ENCODE results near the gene SLN. TPM values are rescaled to one million over a fixed set of nuclear protein-coding genes. Genes with fewer than 3 reads are reported as not detected.

Gene SLN
- total RNA-seq, 1 donor, result not detected

GRCh38 chr11:107666911-107667613, 44.8 kb downstream of the SLN start:
- TF ChIP-seq CTCF (IDR thresholded peaks at IDR 0.05; ENCODE audit: insufficient read depth, low read depth, low read length), result no peak
- no peak overlapping the region for H3K4me3 ChIP-seq (ENCODE audit: low read depth, low read length)
- DNase-seq (ENCODE audit: low read depth), result no peak

- H3K4me3 ChIP-seq (ENCODE audit: low read depth, low read length), result no peak overlapping the region
- TF ChIP-seq CTCF (IDR thresholded peaks at IDR 0.05; ENCODE audit: insufficient read depth, low read depth, low read length), result no peak
- DNase-seq (ENCODE audit: low read depth), result no peak
Observed at GRCh38 chr11:107665018-107665417, 46.8 kb downstream of the SLN start.

GRCh38 chr11:107661656-107662055, 50.2 kb downstream of the SLN start:
- no peak overlapping the region for H3K4me3 ChIP-seq (ENCODE audit: low read depth, low read length)
- TF ChIP-seq CTCF (IDR thresholded peaks at IDR 0.05; ENCODE audit: insufficient read depth, low read depth, low read length), result no peak
- no peak for DNase-seq (ENCODE audit: low read depth)

- TF ChIP-seq CTCF (IDR thresholded peaks at IDR 0.05; ENCODE audit: insufficient read depth, low read depth, low read length), result no peak
- H3K4me3 ChIP-seq (ENCODE audit: low read depth, low read length), result no peak overlapping the region
- no peak for DNase-seq (ENCODE audit: low read depth)
Observed at GRCh38 chr11:107660066-107660465, 51.8 kb downstream of the SLN start.

- no peak for DNase-seq (ENCODE audit: low read depth)
- no peak overlapping the region for H3K4me3 ChIP-seq (ENCODE audit: low read depth, low read length)
- no peak for TF ChIP-seq CTCF (IDR thresholded peaks at IDR 0.05; ENCODE audit: insufficient read depth, low read depth, low read length)
Observed at GRCh38 chr11:107659310-107659709, 52.5 kb downstream of the SLN start.

Other genes starting within 250 kb of the SLN start
- 6.1 and 6.5 TPM in 2 replicates for gene ALKBH8, start 146.3 kb downstream of the SLN start, total RNA-seq
- gene ELMOD1, start 120.9 kb downstream of the SLN start, total RNA-seq, result 0.43 and 0.64 TPM in 2 replicates
- 4.8 and 14.7 TPM in 2 replicates for gene SLC35F2, start 146.7 kb upstream of the SLN start, total RNA-seq
- under 0.01 TPM in 1 of 2 replicates, not detected in the other for gene RAB39A, start 216.4 kb upstream of the SLN start, total RNA-seq